ENCODE measurements around the gene GTF3C5. TPM values are rescaled to one million over a fixed set of nuclear protein-coding genes. Genes with fewer than 3 reads are reported as not detected.
"Not testable (repeated sequence)": the region's sequence is repeated elsewhere in the genome, so short reads cannot be mapped to it uniquely, and the experiment has no call there.

The GTF3C5 gene
- 34.5 TPM for polyA plus RNA-seq

GRCh38 chr9:133030317-133031129 lies at the start of gene GTF3C5:
TSS of gene GTF3C5 (plus strand) at chr9:133030997. CDS start at chr9:133031012, 15 bp downstream.
- Mint-ChIP-seq H3K27me3 (peaks cover 3% of the 10 kb centered on the region), H3K9me3 (no peaks in the 10 kb centered on the region), H3K4me1 (peaks cover 20 to 39% (median 37%) of the 10 kb centered on the region in 3 donors), H3K27ac (peak within 1 kb of the TSS; percentile 98), H3K4me3 (peak within 1 kb of the TSS; percentile 99 to 100 (median 100)), H3K36me3 (peaks cover 2% of the 10 kb centered on the region)

- no peaks in the 10 kb centered on the region for H3K36me3 Mint-ChIP-seq
- H3K27ac Mint-ChIP-seq = no peak overlapping the region
- H3K4me1 Mint-ChIP-seq = peaks cover 12 to 16% (median 12%) of the 10 kb centered on the region in 3 donors
- H3K27me3 Mint-ChIP-seq = peaks cover 47% of the 10 kb centered on the region
- H3K9me3 Mint-ChIP-seq = peaks cover 0 to 2% (median 0%) of the 10 kb centered on the region in 3 donors
- peak overlapping the region in 1 of 4 donors; percentile 77 for H3K4me3 Mint-ChIP-seq
These were observed 48.3 kb upstream of the GTF3C5 start for GRCh38 chr9:132982458-132982857.

- H3K9me3 Mint-ChIP-seq = peaks cover 0 to 2% (median 0%) of the 10 kb centered on the region in 3 donors
- no peak overlapping the region for H3K4me3 Mint-ChIP-seq
- no peak overlapping the region for H3K27ac Mint-ChIP-seq
- peaks cover 41% of the 10 kb centered on the region for H3K27me3 Mint-ChIP-seq
- H3K4me1 Mint-ChIP-seq = peaks cover 8 to 12% (median 9%) of the 10 kb centered on the region in 3 donors
- H3K36me3 Mint-ChIP-seq = no peaks in the 10 kb centered on the region
These were observed 47.2 kb upstream of the GTF3C5 start for GRCh38 chr9:132983491-132984201.

- H3K4me3 Mint-ChIP-seq = no peak overlapping the region
- H3K36me3 Mint-ChIP-seq = no peaks in the 10 kb centered on the region
- peaks cover 5 to 8% (median 6%) of the 10 kb centered on the region in 3 donors for H3K4me1 Mint-ChIP-seq
- H3K27me3 Mint-ChIP-seq = peaks cover 34% of the 10 kb centered on the region
- H3K9me3 Mint-ChIP-seq = peaks cover 0 to 2% (median 0%) of the 10 kb centered on the region in 3 donors
- H3K27ac Mint-ChIP-seq = peak overlapping the region in 1 of 3 donors; percentile 39
These were observed 46.4 kb upstream of the GTF3C5 start for GRCh38 chr9:132984202-132985070.

- Mint-ChIP-seq H3K4me1 (peaks cover 5 to 6% (median 5%) of the 10 kb centered on the region in 3 donors), H3K4me3 (no peak overlapping the region), H3K27ac (no peak overlapping the region), H3K27me3 (peaks cover 33% of the 10 kb centered on the region), H3K9me3 (peaks cover 0 to 2% (median 0%) of the 10 kb centered on the region in 3 donors), H3K36me3 (no peaks in the 10 kb centered on the region)
These were observed 45.8 kb upstream of the GTF3C5 start for GRCh38 chr9:132985071-132985350.

- Mint-ChIP-seq H3K36me3 (no peaks in the 10 kb centered on the region), H3K27me3 (peaks cover 34% of the 10 kb centered on the region), H3K4me3 (no peak overlapping the region), H3K4me1 (peaks cover 5 to 6% (median 5%) of the 10 kb centered on the region in 3 donors), H3K9me3 (peaks cover 0 to 3% (median 3%) of the 10 kb centered on the region in 3 donors), H3K27ac (no peak overlapping the region)
These were observed 45.3 kb upstream of the GTF3C5 start for GRCh38 chr9:132985489-132985888.

- H3K27ac Mint-ChIP-seq = no peak overlapping the region
- H3K4me1 Mint-ChIP-seq = peaks cover 4 to 6% (median 5%) of the 10 kb centered on the region in 3 donors
- H3K4me3 Mint-ChIP-seq = no peak overlapping the region
- H3K27me3 Mint-ChIP-seq = peaks cover 30% of the 10 kb centered on the region
- H3K36me3 Mint-ChIP-seq = no peaks in the 10 kb centered on the region
- H3K9me3 Mint-ChIP-seq = peaks cover 0 to 3% (median 3%) of the 10 kb centered on the region in 3 donors
These were observed 44.7 kb upstream of the GTF3C5 start for GRCh38 chr9:132986114-132986513.

GRCh38 chr9:132986640-132987620 lies 43.9 kb upstream of the GTF3C5 start:
- Mint-ChIP-seq H3K27me3 (peaks cover 31% of the 10 kb centered on the region), H3K27ac (no peak overlapping the region), H3K4me3 (no peak overlapping the region), H3K4me1 (peaks cover 5 to 6% (median 6%) of the 10 kb centered on the region in 3 donors), H3K36me3 (no peaks in the 10 kb centered on the region), H3K9me3 (peaks cover 0 to 3% (median 3%) of the 10 kb centered on the region in 3 donors)

- Mint-ChIP-seq H3K27ac (no peak overlapping the region), H3K4me1 (peaks cover 0 to 3% (median 2%) of the 10 kb centered on the region in 3 donors), H3K9me3 (peaks cover 0 to 3% (median 2%) of the 10 kb centered on the region in 3 donors), H3K4me3 (no peak overlapping the region), H3K36me3 (no peaks in the 10 kb centered on the region), H3K27me3 (peaks cover 32% of the 10 kb centered on the region)
These were observed 42.4 kb upstream of the GTF3C5 start for GRCh38 chr9:132988244-132989013.

GRCh38 chr9:132989014-132989310 lies 41.8 kb upstream of the GTF3C5 start:
- no peak overlapping the region for H3K27ac Mint-ChIP-seq
- peaks cover 0 to 3% (median 2%) of the 10 kb centered on the region in 3 donors for H3K9me3 Mint-ChIP-seq
- H3K27me3 Mint-ChIP-seq = peaks cover 32% of the 10 kb centered on the region
- no peak overlapping the region for H3K4me3 Mint-ChIP-seq
- H3K36me3 Mint-ChIP-seq = no peaks in the 10 kb centered on the region
- peaks cover 2 to 3% (median 3%) of the 10 kb centered on the region in 3 donors for H3K4me1 Mint-ChIP-seq

- Mint-ChIP-seq H3K36me3 (peaks cover 1% of the 10 kb centered on the region), H3K4me3 (no peak overlapping the region), H3K9me3 (peaks cover 0 to 3% (median 2%) of the 10 kb centered on the region in 3 donors), H3K27me3 (peaks cover 37% of the 10 kb centered on the region), H3K4me1 (peaks cover 4 to 7% (median 5%) of the 10 kb centered on the region in 3 donors), H3K27ac (no peak overlapping the region)
These were observed 41.3 kb upstream of the GTF3C5 start for GRCh38 chr9:132989414-132989996.

GRCh38 chr9:132989998-132990557 lies 40.7 kb upstream of the GTF3C5 start:
- H3K36me3 Mint-ChIP-seq = not testable (repeated sequence)

GRCh38 chr9:132990781-132991180 lies 40.0 kb upstream of the GTF3C5 start:
- no peak overlapping the region for H3K27ac Mint-ChIP-seq
- peaks cover 3% of the 10 kb centered on the region for H3K36me3 Mint-ChIP-seq
- H3K27me3 Mint-ChIP-seq = peaks cover 41% of the 10 kb centered on the region
- H3K9me3 Mint-ChIP-seq = peaks cover 0 to 3% (median 2%) of the 10 kb centered on the region in 3 donors
- H3K4me1 Mint-ChIP-seq = peaks cover 7 to 10% (median 7%) of the 10 kb centered on the region in 3 donors
- no peak overlapping the region for H3K4me3 Mint-ChIP-seq

More at GRCh38 chr9:132989998-132990557, 40.7 kb upstream of the GTF3C5 start:
- peaks cover 37% of the 10 kb centered on the region for H3K27me3 Mint-ChIP-seq
- not testable (repeated sequence) for H3K4me3 Mint-ChIP-seq, H3K4me1 Mint-ChIP-seq, H3K9me3 Mint-ChIP-seq, H3K27ac Mint-ChIP-seq
